Subcutaneous adipose tissue (tissue), 4 donors: ENCODE measurements around the gene DPH3. TPM values are rescaled to one million over a fixed set of nuclear protein-coding genes. Genes with fewer than 3 reads are reported as not detected.

ENCODE experiments used
- total RNA-seq, 4 donors: library from RNA; depleted of rRNA; stranded (reverse); fragments of >200 nt; gene quantifications; one replicate each; pipeline ENCODE4 v1.1.0, GENCODE V29; 2016
- TF ChIP-seq, protein P1 (sequence below): fragments of 450-650 bp; IDR thresholded peaks from one replicate; pipeline ENCODE4 v1.5.1; 2016; ENCODE audit warnings: low read depth, mild to moderate bottlenecking, control low read depth, antibody characterized with exemption, moderate library complexity

The DPH3 gene
- total RNA-seq, 4 donors from 2014 or later = 22.0 to 68.5 (median 32.9) TPM

DNA sequence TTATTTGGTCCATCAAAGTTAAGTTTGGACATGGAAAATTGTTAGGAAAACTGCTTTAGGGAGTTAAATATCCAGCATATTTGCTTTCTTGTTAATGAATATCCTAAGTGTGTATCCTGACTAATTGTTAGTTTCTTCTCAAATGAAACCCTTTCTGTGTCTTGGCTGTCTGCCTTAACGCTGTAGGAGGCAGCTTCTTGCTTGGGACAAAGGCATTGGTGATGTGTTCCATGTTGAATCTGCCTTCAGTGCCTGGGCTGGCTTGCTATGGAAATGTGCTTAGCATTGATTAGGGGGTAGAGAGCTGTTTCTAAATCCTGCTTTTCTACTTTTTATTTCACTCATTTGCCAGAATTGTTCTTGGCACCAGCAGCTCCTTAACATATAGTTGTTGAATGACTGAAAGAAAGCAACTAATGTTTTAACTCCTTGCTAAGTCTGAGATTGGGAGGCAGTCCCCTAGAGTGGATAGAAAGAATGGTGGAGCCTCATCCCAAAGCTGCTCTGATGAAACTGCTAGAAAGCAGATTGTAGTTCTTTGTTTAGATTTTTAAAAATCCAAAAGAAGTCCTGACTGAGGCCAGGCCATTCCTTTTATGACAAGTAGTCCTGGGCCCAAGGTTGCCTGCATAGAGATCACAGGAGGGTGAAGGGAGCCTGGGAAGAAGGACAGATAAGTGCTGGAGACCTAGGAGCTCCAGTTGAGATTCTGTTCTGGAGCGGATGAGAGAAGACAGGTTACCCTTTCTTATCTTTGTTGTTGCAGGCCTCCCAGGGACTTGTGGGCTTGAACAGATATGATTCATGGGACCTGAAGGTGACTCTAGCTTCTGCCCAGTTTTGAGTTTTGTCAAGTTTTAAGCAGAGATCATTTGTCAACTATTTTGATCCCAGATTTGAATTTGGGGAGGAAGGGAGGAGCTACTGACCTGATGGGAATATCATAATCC lies 39.6 kb upstream of the DPH3 start:
- TF ChIP-seq, protein P1, sequence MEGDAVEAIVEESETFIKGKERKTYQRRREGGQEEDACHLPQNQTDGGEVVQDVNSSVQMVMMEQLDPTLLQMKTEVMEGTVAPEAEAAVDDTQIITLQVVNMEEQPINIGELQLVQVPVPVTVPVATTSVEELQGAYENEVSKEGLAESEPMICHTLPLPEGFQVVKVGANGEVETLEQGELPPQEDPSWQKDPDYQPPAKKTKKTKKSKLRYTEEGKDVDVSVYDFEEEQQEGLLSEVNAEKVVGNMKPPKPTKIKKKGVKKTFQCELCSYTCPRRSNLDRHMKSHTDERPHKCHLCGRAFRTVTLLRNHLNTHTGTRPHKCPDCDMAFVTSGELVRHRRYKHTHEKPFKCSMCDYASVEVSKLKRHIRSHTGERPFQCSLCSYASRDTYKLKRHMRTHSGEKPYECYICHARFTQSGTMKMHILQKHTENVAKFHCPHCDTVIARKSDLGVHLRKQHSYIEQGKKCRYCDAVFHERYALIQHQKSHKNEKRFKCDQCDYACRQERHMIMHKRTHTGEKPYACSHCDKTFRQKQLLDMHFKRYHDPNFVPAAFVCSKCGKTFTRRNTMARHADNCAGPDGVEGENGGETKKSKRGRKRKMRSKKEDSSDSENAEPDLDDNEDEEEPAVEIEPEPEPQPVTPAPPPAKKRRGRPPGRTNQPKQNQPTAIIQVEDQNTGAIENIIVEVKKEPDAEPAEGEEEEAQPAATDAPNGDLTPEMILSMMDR = no peak

- TF ChIP-seq, protein P1 = no peak
Measured at GRCh38 chr3:16303037-16303575, 38.4 kb upstream of the DPH3 start.

DNA sequence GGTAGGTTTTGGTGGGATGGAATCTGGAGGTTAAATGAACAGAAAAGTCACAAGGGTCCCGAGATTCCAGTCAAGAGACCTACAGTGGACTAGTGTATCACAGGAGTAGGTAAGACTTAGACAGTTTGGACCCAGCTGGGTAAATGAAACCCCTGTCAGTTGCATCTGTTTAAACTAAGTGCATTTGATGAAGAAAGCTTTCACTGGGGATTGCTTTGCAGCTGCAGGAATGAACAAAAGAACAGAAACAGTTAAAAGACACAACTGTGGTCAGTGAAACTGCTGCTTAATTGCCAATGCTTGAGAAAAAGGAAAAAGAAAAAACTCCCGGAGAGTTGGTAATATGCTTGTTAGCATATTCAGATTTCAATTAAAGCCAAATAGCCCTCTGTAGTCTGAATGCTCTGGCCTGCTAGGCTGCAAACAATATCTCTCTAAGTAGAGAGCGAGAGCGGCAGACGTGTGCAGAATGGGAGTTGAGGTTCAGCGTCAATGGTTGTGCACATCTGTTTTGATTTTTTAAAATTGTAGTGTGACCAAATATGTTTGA lies 37.4 kb upstream of the DPH3 start:
- TF ChIP-seq, protein P1 = no peak

DNA sequence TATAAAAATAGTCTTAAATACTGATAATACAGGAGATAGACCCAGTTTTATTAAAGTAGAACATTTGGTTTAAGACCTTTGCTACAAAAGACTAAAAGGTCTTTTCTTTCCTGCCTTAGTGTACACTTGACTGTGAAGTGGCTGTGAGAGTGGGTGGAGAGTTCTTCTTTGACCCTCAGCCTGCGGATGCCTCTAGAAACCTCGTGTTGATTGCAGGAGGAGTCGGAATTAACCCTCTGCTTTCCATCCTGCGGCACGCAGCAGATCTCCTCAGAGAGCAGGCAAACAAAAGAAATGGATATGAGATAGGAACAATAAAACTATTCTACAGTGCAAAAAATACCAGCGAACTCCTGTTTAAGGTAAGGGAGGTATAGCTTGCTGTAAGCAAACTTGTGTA lies 36.8 kb upstream of the DPH3 start:
- TF ChIP-seq, protein P1 = no peak

- TF ChIP-seq, protein P1 = no peak
Measured at GRCh38 chr3:16300881-16301359, 36.2 kb upstream of the DPH3 start.

DNA sequence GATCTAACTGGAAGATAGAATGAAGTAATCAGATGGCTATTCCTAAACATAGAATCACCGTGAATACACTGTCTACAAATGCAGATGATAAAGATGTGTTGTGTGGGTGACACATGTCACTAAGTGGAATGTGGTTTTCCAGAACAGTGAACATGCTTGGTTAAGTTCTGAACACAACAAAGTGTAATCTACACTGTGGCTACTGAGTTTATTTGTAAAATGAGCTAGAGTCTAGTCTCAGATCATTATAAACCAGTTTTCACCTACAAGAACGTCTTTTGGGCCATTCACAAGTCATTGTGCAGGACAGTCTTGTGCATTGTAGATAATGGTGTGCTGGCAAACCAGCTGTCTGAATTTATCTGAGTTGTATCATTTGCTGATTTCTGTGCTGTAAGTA lies 35.6 kb upstream of the DPH3 start:
- TF ChIP-seq, protein P1 = no peak

GRCh38 chr3:16299746-16300145 lies 35.0 kb upstream of the DPH3 start:
- TF ChIP-seq, protein P1 = no peak
